ENCODE data around the gene LTB.

The LTB gene

GRCh38 chr6:31588871-31589650, 6.8 kb upstream of the LTB start:
- POLR2A ChIA-PET (ENCODE audit: low non-redundant PET) = no interaction called here
- no peak overlapping the region for H3K27ac ChIP-seq
- CTCF ChIA-PET = interaction anchor here (0.5 to 1.5 kb wide), 3 partner anchors 9 to 1003 kb away, joined by 3 to 8 read pairs (median 7); no protein-coding TSS in a partner anchor
- DNase-seq (ENCODE audit: low spot score) = no peak
- TF ChIP-seq CTCF (conservative IDR thresholded peaks at IDR 0.05; ENCODE audit: low read depth) = no peak

- H3K27ac ChIP-seq = no peak overlapping the region
- CTCF ChIA-PET = interaction anchor here (1.5 kb wide), 1 partner anchor 10 kb away, joined by 7 read pairs; no protein-coding TSS in a partner anchor
- no peak for DNase-seq (ENCODE audit: low spot score)
These were observed 5.9 kb upstream of the LTB start for GRCh38 chr6:31587791-31588777.

GRCh38 chr6:31586599-31587281, 4.5 kb upstream of the LTB start:
- ChIA-PET POLR2A (ENCODE audit: low non-redundant PET) (no interaction called here), CTCF (interaction anchor here (0.6 kb wide), 1 partner anchor 1368 kb away, joined by 3 read pairs; no protein-coding TSS in a partner anchor)
- no peak for DNase-seq (ENCODE audit: low spot score)
- H3K27ac ChIP-seq = no peak overlapping the region
- TF ChIP-seq CTCF (conservative IDR thresholded peaks at IDR 0.05; ENCODE audit: low read depth) = no peak

More at GRCh38 chr6:31587791-31588777, 5.9 kb upstream of the LTB start:
- no peak for TF ChIP-seq CTCF (conservative IDR thresholded peaks at IDR 0.05; ENCODE audit: low read depth)
- POLR2A ChIA-PET (ENCODE audit: low non-redundant PET) = no interaction called here

GRCh38 chr6:31586008-31586407, 3.8 kb upstream of the LTB start, which contains the start of gene LST1:
TSS of gene LST1 (plus strand) at chr6:31586277. CDS start at chr6:31587300, 1,023 bp downstream.
- no peak within 1 kb of the TSS for H3K27ac ChIP-seq
- ChIA-PET CTCF (interaction anchor here (0.7 kb wide), 1 partner anchor 39 kb away, joined by 3 read pairs; no protein-coding TSS in a partner anchor), POLR2A (ENCODE audit: low non-redundant PET) (no interaction called here)
- TF ChIP-seq CTCF (conservative IDR thresholded peaks at IDR 0.05; ENCODE audit: low read depth) = no peak
- DNase-seq (ENCODE audit: low spot score) = no peak

- no peak for DNase-seq (ENCODE audit: low spot score)
- CTCF ChIA-PET = interaction anchor here (0.7 kb wide), 1 partner anchor 39 kb away, joined by 3 read pairs; no protein-coding TSS in a partner anchor
- H3K27ac ChIP-seq = no peak overlapping the region
These were observed 3.3 kb upstream of the LTB start for GRCh38 chr6:31585491-31585890.

More at GRCh38 chr6:31585491-31585890, 3.3 kb upstream of the LTB start:
- POLR2A ChIA-PET (ENCODE audit: low non-redundant PET) = no interaction called here
- TF ChIP-seq CTCF (conservative IDR thresholded peaks at IDR 0.05; ENCODE audit: low read depth) = no peak

All from RWPE1 (cell line).